HepG2 (cell line): ENCODE data around the gene PWP2.
"Not testable (repeated sequence)": the region's sequence is repeated elsewhere in the genome, so short reads cannot be mapped to it uniquely, and the experiment has no call there.

Experiments used
- MAZ ChIP-seq, 2 experiments: sonication (generic) in 1 of 2; formaldehyde crosslinking in 1 of 2; IDR thresholded peaks; 2 replicates each; pipeline versions ENCODE4 v1.5.0 to v1.6.1; 2012 to 2020; ENCODE audit warnings: low read depth in 2 of 2, mild to moderate bottlenecking in 2 of 2, borderline replicate concordance in 1 of 2, improper control_type of control experiment in 1 of 2, low read length in 1 of 2, missing genetic modification reagents in 1 of 2, moderate library complexity in 1 of 2
- MLX ChIP-seq: IDR thresholded peaks from 2 replicates; pipeline ENCODE4 v1.6.1; 2016
- NFE2 ChIP-seq: sonication (generic); formaldehyde crosslinking; IDR thresholded peaks from 2 replicates; pipeline ENCODE4 v1.4.0; 2020; ENCODE audit warnings: missing genetic modification reagents
- THAP11 ChIP-seq: IDR thresholded peaks from 2 replicates; pipeline ENCODE4 v1.6.1; 2016; ENCODE audit warnings: missing biosample characterization, missing genetic modification reagents
- TSC22D2 ChIP-seq: sonication (generic); formaldehyde crosslinking; IDR thresholded peaks from 2 replicates; pipeline ENCODE4 v1.5.1; 2020; ENCODE audit warnings: missing genetic modification reagents, mild to moderate bottlenecking, borderline replicate concordance
- ZNF549 ChIP-seq: sonication (generic); formaldehyde crosslinking; IDR thresholded peaks from 2 replicates; pipeline ENCODE4 v1.5.0; 2020; ENCODE audit warnings: missing genetic modification reagents
- ZNF737 ChIP-seq: sonication (generic); formaldehyde crosslinking; IDR thresholded peaks from 2 replicates; pipeline ENCODE4 v1.5.0; 2020; ENCODE audit warnings: missing genetic modification reagents, mild to moderate bottlenecking, borderline replicate concordance

GRCh38 chr21:44171962-44172572, 64.9 kb downstream of the PWP2 start:
- TF ChIP-seq NFE2 (CRISPR knock-in tag); ZNF549 (CRISPR knock-in tag); THAP11 (CRISPR knock-in tag); MAZ (IDR thresholded peaks at IDR 0.05; ENCODE audit: borderline replicate concordance, low read depth, low read length); MAZ (CRISPR knock-in tag; IDR thresholded peaks at IDR 0.05; ENCODE audit: low read depth); ZNF737 (CRISPR knock-in tag); MLX (CRISPR knock-in tag); TSC22D2 (CRISPR knock-in tag): not testable (repeated sequence)
